D721Med (cell line): Measurements from ENCODE around the gene TJAP1.

ENCODE experiments used
- DNase-seq: peaks from one replicate; pipeline ENCODE4 v3.0.0; 2011; ENCODE audit warnings: low spot score; ENCODE audit not compliant: insufficient read length
- FAIRE-seq: peaks from 2 replicates; lab custom pipeline; 2011; peaks lifted over from hg19 to GRCh38; lab: Jason Lieb, UNC
- CTCF ChIP-seq: IDR thresholded peaks from 2 replicates; pipeline ENCODE4 v1.5.1; 2012; ENCODE audit warnings: mild to moderate bottlenecking, control low read depth; ENCODE audit not compliant: insufficient read depth; ENCODE audit errors: missing control alignments

The TJAP1 gene

GRCh38 chr6:43434943-43435342, 42.4 kb upstream of the TJAP1 start:
- DNase-seq = no peak
- no peak for FAIRE-seq
- no peak for TF ChIP-seq CTCF

- no peak for FAIRE-seq
- no peak for DNase-seq
- no peak for TF ChIP-seq CTCF
These were observed 41.5 kb upstream of the TJAP1 start for GRCh38 chr6:43435682-43436437.

- FAIRE-seq (no peak), DNase-seq (no peak)
- no peak for TF ChIP-seq CTCF
These were observed 40.6 kb upstream of the TJAP1 start for GRCh38 chr6:43436577-43437282.

- DNase-seq (no peak), FAIRE-seq (no peak)
- TF ChIP-seq CTCF = no peak
These were observed 39.7 kb upstream of the TJAP1 start for GRCh38 chr6:43437700-43438099.

- DNase-seq (peak; percentile 5), FAIRE-seq (no peak)
- TF ChIP-seq CTCF = no peak
These were observed 34.4 kb upstream of the TJAP1 start for GRCh38 chr6:43442935-43443334.

GRCh38 chr6:43444036-43444435, 33.3 kb upstream of the TJAP1 start:
- TF ChIP-seq CTCF = no peak
- no peak for DNase-seq
- no peak for FAIRE-seq

GRCh38 chr6:43444582-43444981, 32.8 kb upstream of the TJAP1 start:
- FAIRE-seq = no peak
- TF ChIP-seq CTCF = no peak
- DNase-seq = no peak
